Transverse colon (tissue), 4 donors: ENCODE measurements around the gene NRSN1. TPM values are rescaled to one million over a fixed set of nuclear protein-coding genes. Genes with fewer than 3 reads are reported as not detected.

Experiments
- DNase-seq: peaks from one replicate; pipeline ENCODE4 v3.0.0-alpha.2; 2019
- H3K27ac ChIP-seq, 4 donors: fragments of 200-600 bp; sonication (generic); 2 replicates each; pipeline ENCODE4 v1.5.1; 2016 to 2018; ENCODE audit warnings: inconsistent platforms in 4 of 4
- H3K27me3 ChIP-seq: fragments of 200-600 bp; sonication (generic); 2 replicates; pipeline ENCODE4 v1.5.1; 2017; ENCODE audit warnings: inconsistent platforms
- H3K36me3 ChIP-seq, 4 donors: fragments of 200-600 bp; sonication (generic); 2 replicates each; pipeline ENCODE4 v1.5.1; 2017 to 2019; ENCODE audit warnings: inconsistent platforms in 4 of 4
- H3K4me1 ChIP-seq, 4 donors: fragments of 200-600 bp; sonication (generic); 2 replicates each; pipeline ENCODE4 v1.5.1; 2017 to 2020; ENCODE audit warnings: inconsistent platforms in 4 of 4
- H3K4me3 ChIP-seq, 4 donors: fragments of 200-600 bp; sonication (generic); 1 replicate in 1 of 4; 2 replicates in 3 of 4; pipeline versions ENCODE4 v1.5.1 to v1.6.1; 2017 to 2019; ENCODE audit warnings: inconsistent platforms in 4 of 4
- H3K9me3 ChIP-seq, 2 donors: fragments of 200-600 bp; sonication (generic); 2 replicates each; pipeline ENCODE4 v1.5.1; 2017 to 2019; ENCODE audit warnings: inconsistent platforms in 2 of 2
- CTCF ChIP-seq, 5 experiments: fragments of 200-600 bp in 3 of 5; fragments of 450-650 bp in 2 of 5; sonication (generic) in 3 of 5; IDR thresholded peaks; 1 replicate in 2 of 5; 2 replicates in 3 of 5; pipeline ENCODE4 v1.5.1; 2016 to 2017; ENCODE audit warnings: antibody characterized with exemption in 5 of 5, inconsistent platforms in 3 of 5, mild to moderate bottlenecking in 2 of 5, moderate library complexity in 1 of 5
- EP300 ChIP-seq: sonication (generic); formaldehyde crosslinking; IDR thresholded peaks from one replicate; pipeline ENCODE4 v1.6.1; 2017; ENCODE audit warnings: antibody characterized with exemption, low read depth
- POLR2A ChIP-seq: fragments of 450-650 bp; IDR thresholded peaks from one replicate; pipeline ENCODE4 v1.6.1; 2016; ENCODE audit warnings: antibody characterized with exemption, mild to moderate bottlenecking, moderate library complexity
- POLR2AphosphoS5 ChIP-seq, 3 donors: sonication (generic); formaldehyde crosslinking; IDR thresholded peaks; one replicate each; pipeline ENCODE4 v1.6.1; 2016; ENCODE audit warnings: antibody characterized with exemption in 3 of 3
- WGBS, 2 donors: methylation state at CpG; one replicate each; pipeline ENCODE4 v1.1.5; 2018; ENCODE audit warnings: low coverage in 1 of 2; 5-methylcytosine and 5-hydroxymethylcytosine counted together
- in situ Hi-C, 4 donors: fragments of 200-750 bp; cut with MboI; loops; one replicate each; pipeline versions ENCODE4 v1.15.0 to v1.15.1; 2017; ENCODE audit warnings: low sequenced_read_pairs in 3 of 4, low pct_ligation_motif_present in 1 of 4, low pct_unique_long_range_greater_than_20kb in 1 of 4
- intact Hi-C: fragments of 100-400 bp; cut with DNase I; formaldehyde crosslinking; loops from one replicate; pipeline ENCODE4 v1.15.1; 2023; ENCODE audit warnings: low total_unique reads
- total RNA-seq, 4 donors: library from RNA; depleted of rRNA; stranded (reverse); fragments of >200 nt; gene quantifications; one replicate each; pipeline ENCODE4 v1.1.0, GENCODE V29; 2016

The NRSN1 gene
- total RNA-seq, 4 donors from 2014 or later, result 0.16 to 0.68 TPM; not detected in 2

GRCh38 chr6:24149296-24149695 is 23.3 kb downstream of the NRSN1 start:
- Histone ChIP-seq H3K9me3 (no peaks in the 10 kb centered on the region), H3K4me1 (no peaks in the 10 kb centered on the region), H3K27me3 (no peaks in the 10 kb centered on the region), H3K27ac (no peak overlapping the region), H3K36me3 (no peaks in the 10 kb centered on the region), H3K4me3 (no peak overlapping the region)
- in situ Hi-C loops (no loop called here), intact Hi-C loops (no loop called here)
- no peak for DNase-seq
- no peak for TF ChIP-seq EP300

- DNase-seq, result no peak
- no peaks in the 10 kb centered on the region for H3K36me3 ChIP-seq
- 51 to 54% methylated on average over 3 of the region's 3 CpGs for WGBS, 2 donors
- no peaks in the 10 kb centered on the region for H3K27me3 ChIP-seq
- intact Hi-C loops (no loop called here), in situ Hi-C loops (no loop called here)
- H3K27ac ChIP-seq, result no peak overlapping the region
- H3K4me3 ChIP-seq, result no peak overlapping the region
- H3K9me3 ChIP-seq, result no peaks in the 10 kb centered on the region
- no peaks in the 10 kb centered on the region for H3K4me1 ChIP-seq
- TF ChIP-seq POLR2A, result no peak
- TF ChIP-seq EP300, result no peak
- no peak for TF ChIP-seq POLR2AphosphoS5 (IDR thresholded peaks at IDR 0.05)
- TF ChIP-seq CTCF (IDR thresholded peaks at IDR 0.05), result no peak
These were observed 23.8 kb downstream of the NRSN1 start for GRCh38 chr6:24149836-24150235.

- intact Hi-C loops (no loop called here), in situ Hi-C loops (no loop called here)
- 79% methylated on average over 1 of the region's 1 CpG; no CpG with 5 or more reads in 1 of the 2 donors for WGBS, 2 donors
- no peak for DNase-seq
- Histone ChIP-seq H3K4me1 (no peaks in the 10 kb centered on the region), H3K36me3 (no peaks in the 10 kb centered on the region), H3K27ac (no peak overlapping the region), H3K4me3 (no peak overlapping the region), H3K27me3 (no peaks in the 10 kb centered on the region), H3K9me3 (no peaks in the 10 kb centered on the region)
- TF ChIP-seq EP300 (no peak), CTCF (IDR thresholded peaks at IDR 0.05) (no peak), POLR2A (no peak), POLR2AphosphoS5 (IDR thresholded peaks at IDR 0.05) (no peak)
These were observed 26.0 kb downstream of the NRSN1 start for GRCh38 chr6:24152014-24152413.

- H3K4me1 ChIP-seq, result no peaks in the 10 kb centered on the region
- H3K4me3 ChIP-seq, result no peak overlapping the region
- H3K9me3 ChIP-seq, result no peaks in the 10 kb centered on the region
- H3K27me3 ChIP-seq, result no peaks in the 10 kb centered on the region
- in situ Hi-C loops, result no loop called here
- DNase-seq, result no peak
- no peaks in the 10 kb centered on the region for H3K36me3 ChIP-seq
- H3K27ac ChIP-seq, result no peak overlapping the region
- TF ChIP-seq POLR2A, result no peak
- no peak for TF ChIP-seq POLR2AphosphoS5 (IDR thresholded peaks at IDR 0.05)
- TF ChIP-seq EP300, result no peak
- no peak for TF ChIP-seq CTCF (IDR thresholded peaks at IDR 0.05)
- intact Hi-C loops, result no loop called here
These were observed 28.1 kb downstream of the NRSN1 start for GRCh38 chr6:24154121-24154520.

GRCh38 chr6:24157886-24158285 is 31.9 kb downstream of the NRSN1 start:
- DNase-seq, result no peak
- TF ChIP-seq CTCF (IDR thresholded peaks at IDR 0.05) (no peak), EP300 (no peak), POLR2AphosphoS5 (IDR thresholded peaks at IDR 0.05) (no peak), POLR2A (no peak)
- H3K4me1 ChIP-seq, result no peaks in the 10 kb centered on the region
- no peak overlapping the region for H3K4me3 ChIP-seq
- H3K9me3 ChIP-seq, result no peaks in the 10 kb centered on the region
- no peak overlapping the region for H3K27ac ChIP-seq
- in situ Hi-C loops (no loop called here), intact Hi-C loops (no loop called here)
- 38 to 40% methylated on average over 1 of the region's 1 CpG for WGBS, 2 donors
- no peaks in the 10 kb centered on the region for H3K36me3 ChIP-seq
- H3K27me3 ChIP-seq, result no peaks in the 10 kb centered on the region
